Activated naive CD8-positive, alpha-beta T cell treated with anti-CD3 and anti-CD28 coated beads, Interleukin-2, amount 10 ng/mL, durations not matched to agents 7 days and 5 days (primary cell): Measurements from ENCODE around the gene MYH4. TPM values are rescaled to one million over a fixed set of nuclear protein-coding genes. Genes with fewer than 3 reads are reported as not detected.

Experiments used
- ATAC-seq: fragments of 150-1000 bp; cut with Tn5 transposase; one replicate; pipeline ENCODE4 v1.10.0; 2021; ENCODE audit warnings: low read depth, moderate library complexity
- POLR2A ChIA-PET: fragments of 350-600 bp; sonication (Branson Sonifier 250); formaldehyde crosslinking; loops from one replicate; lab custom pipeline; 2021; ENCODE audit warnings: antibody characterized with exemption; lab: Charles Lee
- DNase-seq: peaks from one replicate; pipeline ENCODE4 v3.0.0; 2021
- H3K27ac Mint-ChIP-seq: one replicate; pipeline ENCODE4 v1.8.0; 2022; ENCODE audit warnings: mild to moderate bottlenecking, mixed read lengths
- H3K27me3 Mint-ChIP-seq: one replicate; pipeline ENCODE4 v1.8.0; 2022; ENCODE audit warnings: mild to moderate bottlenecking, moderate library complexity, mixed read lengths
- H3K36me3 Mint-ChIP-seq: one replicate; pipeline ENCODE4 v1.8.0; 2021; ENCODE audit warnings: mild to moderate bottlenecking, mixed read lengths
- H3K4me1 Mint-ChIP-seq: one replicate; pipeline ENCODE4 v1.8.0; 2021; ENCODE audit warnings: mixed read lengths
- H3K4me3 Mint-ChIP-seq: one replicate; pipeline ENCODE4 v1.8.0; 2022; ENCODE audit warnings: mild to moderate bottlenecking, moderate library complexity, mixed read lengths
- H3K9me3 Mint-ChIP-seq: one replicate; pipeline ENCODE4 v1.8.0; 2021; ENCODE audit warnings: mixed read lengths
- total RNA-seq, 2 experiments: library from RNA; stranded (reverse); gene quantifications; one replicate each; pipeline ENCODE4 v1.2.3, GENCODE V29; 2021

Gene MYH4
- total RNA-seq: not detected

DNA sequence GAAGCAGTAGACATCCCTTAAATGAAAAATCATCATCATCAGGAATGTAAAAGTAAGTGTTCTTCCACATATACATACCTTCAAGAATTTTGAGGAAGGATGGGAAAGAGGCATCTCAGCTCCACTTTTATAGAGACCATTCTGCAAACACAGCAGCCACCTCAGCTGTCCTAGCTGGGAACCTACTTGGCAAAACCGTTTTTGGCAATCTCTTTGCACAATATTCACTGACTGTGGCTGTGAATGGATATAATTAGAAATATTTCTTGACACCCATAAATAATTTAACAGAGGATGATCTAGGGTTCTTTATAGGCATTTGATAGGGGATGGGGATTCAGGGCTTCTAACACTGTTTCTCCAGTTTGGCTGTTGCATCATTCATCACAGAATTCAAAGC lies at the start of gene MYH4:
Gene MYH4, minus strand, starts transcription at position 101 of the 400 bp plus-strand sequence. CDS start 2,814 bp downstream, outside the sequence.
- Mint-ChIP-seq H3K36me3 (no peaks in the 10 kb centered on the region), H3K27ac (no peak within 1 kb of the TSS), H3K4me3 (no peak within 1 kb of the TSS), H3K9me3 (peaks cover under 1% of the 10 kb centered on the region), H3K4me1 (no peaks in the 10 kb centered on the region), H3K27me3 (no peaks in the 10 kb centered on the region)
- POLR2A ChIA-PET: no interaction called here
- ATAC-seq (no peak), DNase-seq (no peak)

- Mint-ChIP-seq H3K4me3 (no peak within 1 kb of the TSS), H3K27me3 (peaks cover 2% of the 10 kb centered on the region), H3K4me1 (no peaks in the 10 kb centered on the region), H3K9me3 (no peaks in the 10 kb centered on the region), H3K27ac (no peak within 1 kb of the TSS), H3K36me3 (no peaks in the 10 kb centered on the region)
- no peak for ATAC-seq
- POLR2A ChIA-PET: no interaction called here
- DNase-seq: no peak
Measured at GRCh38 chr17:10518271-10519037, 49.1 kb upstream of the MYH4 start, which contains the start of gene MYH1. Gene MYH1, minus strand, starts transcription at chr17:10518542. Its CDS starts 1,900 bp downstream, at chr17:10516642.

DNA sequence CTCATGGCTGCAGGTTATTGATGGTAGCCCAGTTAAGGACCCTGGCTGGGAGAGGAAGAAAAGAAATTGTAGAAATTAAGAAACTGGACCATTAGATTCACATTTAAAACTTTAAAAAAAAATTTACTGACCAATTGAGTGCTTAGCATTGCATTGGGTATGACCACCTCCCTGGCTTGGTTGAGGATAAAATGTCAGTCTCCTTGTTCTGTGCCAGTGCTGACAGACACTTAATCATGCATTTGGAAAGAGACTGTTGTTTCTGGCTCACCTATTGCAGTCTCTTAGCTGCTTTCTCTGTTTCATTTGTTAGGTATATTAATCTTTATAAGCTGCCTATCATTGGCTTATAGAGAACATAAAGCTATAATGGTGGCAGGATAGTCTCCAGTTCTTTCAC lies 47.3 kb upstream of the MYH4 start:
- H3K27ac Mint-ChIP-seq: no peak overlapping the region
- H3K36me3 Mint-ChIP-seq: no peaks in the 10 kb centered on the region
- DNase-seq (no peak), ATAC-seq (no peak)
- peaks cover 2% of the 10 kb centered on the region for H3K27me3 Mint-ChIP-seq
- H3K4me3 Mint-ChIP-seq: no peak overlapping the region
- no peaks in the 10 kb centered on the region for H3K4me1 Mint-ChIP-seq
- H3K9me3 Mint-ChIP-seq: no peaks in the 10 kb centered on the region
- POLR2A ChIA-PET: no interaction called here

DNA sequence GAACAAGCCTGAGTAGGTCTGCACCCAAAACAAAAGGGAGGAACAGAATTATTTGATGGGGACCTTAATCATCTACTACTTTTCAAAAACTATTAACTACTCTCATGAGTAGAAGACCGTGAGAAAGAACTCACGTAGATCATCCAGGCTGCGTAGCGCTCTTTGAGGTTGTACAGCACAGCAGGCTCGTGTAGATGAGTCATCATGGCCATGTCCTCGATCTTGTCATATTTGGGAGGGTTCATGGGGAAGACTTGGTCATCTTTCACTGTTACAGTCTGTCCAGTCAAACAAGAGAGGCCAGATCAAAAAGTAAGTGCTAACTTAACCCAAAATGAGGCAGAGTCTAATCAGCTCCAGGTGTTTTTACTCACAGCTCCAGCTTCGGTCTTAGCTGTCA lies 46.7 kb upstream of the MYH4 start:
- ATAC-seq (no peak), DNase-seq (no peak)
- Mint-ChIP-seq H3K36me3 (no peaks in the 10 kb centered on the region), H3K9me3 (no peaks in the 10 kb centered on the region), H3K4me1 (no peaks in the 10 kb centered on the region), H3K4me3 (no peak overlapping the region), H3K27me3 (peaks cover 2% of the 10 kb centered on the region), H3K27ac (no peak overlapping the region)
- POLR2A ChIA-PET: no interaction called here

GRCh38 chr17:10513299-10514067 lies 44.1 kb upstream of the MYH4 start:
- DNase-seq: no peak
- no peaks in the 10 kb centered on the region for H3K9me3 Mint-ChIP-seq
- POLR2A ChIA-PET: no interaction called here
- no peak overlapping the region for H3K27ac Mint-ChIP-seq
- H3K27me3 Mint-ChIP-seq: peaks cover 2% of the 10 kb centered on the region
- H3K4me1 Mint-ChIP-seq: no peaks in the 10 kb centered on the region
- H3K36me3 Mint-ChIP-seq: no peaks in the 10 kb centered on the region
- H3K4me3 Mint-ChIP-seq: no peak overlapping the region
- no peak for ATAC-seq

DNA sequence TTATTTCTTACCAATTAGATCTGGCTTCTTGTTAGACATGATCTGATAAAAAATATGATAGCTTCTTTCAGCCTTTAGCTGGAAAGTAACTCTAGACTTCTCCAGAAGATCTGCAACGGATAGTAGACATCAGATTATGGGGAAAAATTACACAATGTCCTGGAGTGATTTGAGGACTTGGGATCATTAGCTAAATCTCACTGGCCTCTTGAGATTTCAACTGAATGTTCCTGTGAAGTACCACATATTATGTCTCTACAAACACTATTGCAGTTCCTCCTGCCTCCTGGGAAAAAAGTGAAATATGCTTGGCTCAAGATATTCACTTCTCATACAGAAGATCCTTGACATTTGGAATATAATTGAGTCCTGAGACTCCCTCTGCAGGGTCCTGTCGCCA lies 43.5 kb upstream of the MYH4 start:
- Mint-ChIP-seq H3K36me3 (no peaks in the 10 kb centered on the region), H3K4me3 (no peak overlapping the region)
- POLR2A ChIA-PET: no interaction called here

GRCh38 chr17:10499950-10500349 lies 30.6 kb upstream of the MYH4 start:
- Mint-ChIP-seq H3K4me1 (no peaks in the 10 kb centered on the region), H3K4me3 (no peak overlapping the region), H3K36me3 (no peaks in the 10 kb centered on the region), H3K9me3 (no peaks in the 10 kb centered on the region), H3K27me3 (no peaks in the 10 kb centered on the region), H3K27ac (no peak overlapping the region)
- DNase-seq (no peak), ATAC-seq (no peak)
- POLR2A ChIA-PET: no interaction called here

More for the DNA sequence above, 43.5 kb upstream of the MYH4 start:
- H3K27me3 Mint-ChIP-seq: peaks cover 2% of the 10 kb centered on the region
- H3K27ac Mint-ChIP-seq: no peak overlapping the region
- no peaks in the 10 kb centered on the region for H3K4me1 Mint-ChIP-seq
- DNase-seq (no peak), ATAC-seq (no peak)
- no peaks in the 10 kb centered on the region for H3K9me3 Mint-ChIP-seq

DNA sequence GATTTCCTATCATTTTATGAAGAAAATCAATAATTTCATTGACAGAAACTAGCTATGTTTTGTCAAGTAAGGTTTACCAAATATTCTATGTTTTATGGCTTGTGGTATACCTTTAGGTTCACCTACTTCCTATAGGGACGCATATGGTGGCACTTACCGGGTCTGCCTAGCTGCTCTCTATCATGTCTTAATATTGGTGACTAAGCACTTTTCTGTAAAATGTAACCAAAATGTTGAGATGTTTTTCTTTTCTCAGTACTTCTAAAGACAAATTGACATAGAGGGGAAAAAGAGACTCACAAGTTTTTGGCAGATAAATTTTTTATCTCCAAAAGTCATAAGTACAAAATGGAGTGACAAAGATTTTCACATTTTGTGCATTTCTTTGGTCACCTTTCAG lies 22.6 kb upstream of the MYH4 start:
- no peaks in the 10 kb centered on the region for H3K36me3 Mint-ChIP-seq

GRCh38 chr17:10482252-10482651 lies 12.9 kb upstream of the MYH4 start:
- POLR2A ChIA-PET: no interaction called here
- DNase-seq: no peak
- ATAC-seq: no peak
- Mint-ChIP-seq H3K27me3 (no peaks in the 10 kb centered on the region), H3K4me1 (no peaks in the 10 kb centered on the region), H3K9me3 (peaks cover 11% of the 10 kb centered on the region), H3K36me3 (no peaks in the 10 kb centered on the region), H3K27ac (no peak overlapping the region), H3K4me3 (no peak overlapping the region)

More for the DNA sequence above, 22.6 kb upstream of the MYH4 start:
- ATAC-seq (no peak), DNase-seq (no peak)
- H3K9me3 Mint-ChIP-seq: peaks cover 10% of the 10 kb centered on the region
- H3K4me3 Mint-ChIP-seq: no peak overlapping the region
- POLR2A ChIA-PET: no interaction called here
- H3K27me3 Mint-ChIP-seq: no peaks in the 10 kb centered on the region
- H3K27ac Mint-ChIP-seq: no peak overlapping the region
- no peaks in the 10 kb centered on the region for H3K4me1 Mint-ChIP-seq

- Mint-ChIP-seq H3K27ac (no peak overlapping the region), H3K4me1 (no peaks in the 10 kb centered on the region), H3K9me3 (peaks cover 4% of the 10 kb centered on the region), H3K27me3 (no peaks in the 10 kb centered on the region), H3K4me3 (no peak overlapping the region), H3K36me3 (no peaks in the 10 kb centered on the region)
- DNase-seq (no peak), ATAC-seq (no peak)
- POLR2A ChIA-PET: no interaction called here
Measured at GRCh38 chr17:10477701-10478100, 8.3 kb upstream of the MYH4 start.

- Mint-ChIP-seq H3K4me1 (no peaks in the 10 kb centered on the region), H3K4me3 (no peak overlapping the region), H3K27me3 (no peaks in the 10 kb centered on the region), H3K9me3 (no peaks in the 10 kb centered on the region), H3K27ac (no peak overlapping the region), H3K36me3 (no peaks in the 10 kb centered on the region)
- ATAC-seq: no peak
- no peak for DNase-seq
- POLR2A ChIA-PET: no interaction called here
Measured at GRCh38 chr17:10474536-10474935, 5.2 kb upstream of the MYH4 start.

DNA sequence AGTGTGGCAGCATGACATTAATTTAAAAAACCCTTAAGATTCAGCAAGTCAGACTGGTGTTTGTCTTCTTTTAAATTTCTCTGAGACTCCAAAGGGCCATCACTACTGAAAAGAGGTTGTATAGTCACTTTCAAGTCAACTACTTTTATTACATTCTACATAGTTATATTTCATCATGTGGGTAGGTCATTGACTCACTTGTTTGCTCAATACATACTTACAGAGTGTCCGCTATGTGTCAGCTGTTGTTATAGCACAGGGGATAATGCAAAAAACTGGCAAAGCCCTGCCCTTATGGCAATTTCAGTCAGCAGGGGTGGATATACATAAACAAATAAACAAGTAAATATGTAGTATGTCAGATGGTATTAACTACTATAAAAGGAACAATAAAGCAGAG lies 2.5 kb upstream of the MYH4 start:
- H3K4me1 Mint-ChIP-seq: no peaks in the 10 kb centered on the region
- no peaks in the 10 kb centered on the region for H3K9me3 Mint-ChIP-seq
- no peak overlapping the region for H3K4me3 Mint-ChIP-seq
- POLR2A ChIA-PET: no interaction called here
- H3K27ac Mint-ChIP-seq: no peak overlapping the region
- no peaks in the 10 kb centered on the region for H3K36me3 Mint-ChIP-seq
- DNase-seq: no peak
- H3K27me3 Mint-ChIP-seq: no peaks in the 10 kb centered on the region
- ATAC-seq: no peak

- H3K27ac Mint-ChIP-seq: no peak overlapping the region
- no peak overlapping the region for H3K4me3 Mint-ChIP-seq
- H3K4me1 Mint-ChIP-seq: no peaks in the 10 kb centered on the region
- ATAC-seq (no peak), DNase-seq (no peak)
- POLR2A ChIA-PET: no interaction called here
- no peaks in the 10 kb centered on the region for H3K27me3 Mint-ChIP-seq
- no peaks in the 10 kb centered on the region for H3K36me3 Mint-ChIP-seq
- peaks cover 2% of the 10 kb centered on the region for H3K9me3 Mint-ChIP-seq
Measured at GRCh38 chr17:10463402-10463801, 6.0 kb downstream of the MYH4 start.

DNA sequence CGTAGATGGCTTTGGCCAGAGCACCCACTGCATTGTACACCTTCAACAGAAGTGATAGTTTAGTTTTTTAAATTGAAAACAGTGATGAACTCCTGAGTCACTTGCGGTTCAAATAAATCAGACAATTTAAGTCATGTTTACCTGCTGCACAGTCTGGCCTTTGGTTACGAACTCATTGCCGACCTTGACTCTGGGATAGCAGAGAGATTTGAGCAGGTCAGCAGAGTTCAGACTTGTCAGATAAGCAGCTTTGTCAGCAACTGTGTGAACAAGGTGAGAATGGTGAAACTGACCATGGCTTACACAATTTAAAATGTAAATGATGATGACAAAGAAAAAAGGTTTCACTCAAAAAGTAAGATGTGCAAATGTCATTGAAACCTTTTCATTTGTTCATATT lies 9.3 kb downstream of the MYH4 start:
- Mint-ChIP-seq H3K4me3 (no peak overlapping the region), H3K9me3 (peaks cover 2% of the 10 kb centered on the region), H3K27me3 (no peaks in the 10 kb centered on the region), H3K4me1 (no peaks in the 10 kb centered on the region), H3K27ac (no peak overlapping the region), H3K36me3 (no peaks in the 10 kb centered on the region)
- ATAC-seq (no peak), DNase-seq (no peak)
- POLR2A ChIA-PET: no interaction called here
